H1 (cell line): Measurements from ENCODE around the gene MCUB. TPM values are rescaled to one million over a fixed set of nuclear protein-coding genes. Genes with fewer than 3 reads are reported as not detected.

Experiments used
- CTCF ChIA-PET: fragments of 300-600 bp; sonication (Branson Sonifier 250); formaldehyde crosslinking; loops from one replicate; lab custom pipeline; 2021; ENCODE audit not compliant: partially characterized antibody; lab: Charles Lee
- POLR2A ChIA-PET: fragments of 300-600 bp; sonication (Branson Sonifier 250); formaldehyde crosslinking; loops from one replicate; lab custom pipeline; 2021; ENCODE audit warnings: inconsistent platforms; ENCODE audit not compliant: partially characterized antibody; lab: Charles Lee
- DNase-seq, 2 experiments: peaks; one replicate each; pipeline versions ENCODE4 v3.0.0 to v3.0.0-alpha.2; 2010 to 2022; ENCODE audit warnings: low spot score in 2 of 2, low read depth in 1 of 2, mixed read lengths in 1 of 2
- FAIRE-seq: peaks from 2 replicates; lab custom pipeline; 2011; peaks lifted over from hg19 to GRCh38; lab: Jason Lieb, UNC
- H2AFZ ChIP-seq: 2 replicates; pipeline ENCODE4 v1.8.1; 2012; ENCODE audit warnings: low read length, inconsistent platforms
- H2AK5ac ChIP-seq: 2 replicates; pipeline ENCODE4 v1.6.1; 2013; ENCODE audit warnings: low read depth, low read length
- H2BK120ac ChIP-seq: replicated peaks from 2 replicates; pipeline ENCODE3; 2013; ENCODE audit warnings: low read depth, low read length, inconsistent platforms
- H2BK12ac ChIP-seq: 2 replicates; pipeline ENCODE4 v1.6.1; 2013; ENCODE audit warnings: low read depth, low read length
- H2BK15ac ChIP-seq: 2 replicates; pipeline ENCODE4 v1.6.1; 2013; ENCODE audit warnings: low read length
- H2BK20ac ChIP-seq: 2 replicates; pipeline ENCODE4 v1.6.1; 2013; ENCODE audit warnings: low read length
- H2BK5ac ChIP-seq: 2 replicates; pipeline ENCODE4 v1.6.1; 2013; ENCODE audit warnings: low read depth, low read length
- H3K14ac ChIP-seq: 2 replicates; pipeline ENCODE4 v1.6.1; 2013; ENCODE audit warnings: inconsistent platforms; ENCODE audit not compliant: insufficient read length
- H3K18ac ChIP-seq: 2 replicates; pipeline ENCODE4 v1.6.1; 2013; ENCODE audit warnings: low read length; ENCODE audit errors: extremely low read depth
- H3K23ac ChIP-seq: 2 replicates; pipeline ENCODE4 v1.6.1; 2013; ENCODE audit warnings: inconsistent platforms; ENCODE audit not compliant: insufficient read length
- H3K23me2 ChIP-seq: 2 replicates; pipeline ENCODE4 v1.6.1; 2013; ENCODE audit warnings: low read depth, low read length
- H3K27ac ChIP-seq: 2 replicates; pipeline ENCODE4 v1.6.1; 2011; ENCODE audit warnings: low read depth, low read length, inconsistent platforms
- H3K27me3 ChIP-seq, 4 experiments: replicated peaks in 1 of 4; 1 replicate in 1 of 4; 2 replicates in 3 of 4; pipeline versions ENCODE4 v1.6.1 to v1.8.1; 2011 to 2013; ENCODE audit warnings: low read length in 3 of 4, mild to moderate bottlenecking in 3 of 4, inconsistent platforms in 2 of 4, mixed read lengths in 2 of 4, moderate library complexity in 1 of 4; ENCODE audit not compliant: control insufficient read depth in 3 of 4, insufficient read depth in 3 of 4; ENCODE audit errors: extremely low read depth in 1 of 4
- H3K36me3 ChIP-seq, 4 experiments: 2 replicates each; pipeline versions ENCODE4 v1.6.1 to v1.8.1; 2011 to 2013; ENCODE audit warnings: mild to moderate bottlenecking in 4 of 4, low read length in 3 of 4, moderate library complexity in 2 of 4, control low read depth in 1 of 4, inconsistent platforms in 1 of 4; ENCODE audit not compliant: insufficient read depth in 4 of 4, control insufficient read depth in 2 of 4
- H3K4ac ChIP-seq: replicated peaks from 2 replicates; pipeline ENCODE3; 2013; ENCODE audit warnings: low read length, low read depth, mixed read lengths, inconsistent platforms; ENCODE audit not compliant: insufficient read length
- H3K4me1 ChIP-seq, 4 experiments: replicated peaks in 1 of 4; 1 replicate in 1 of 4; 2 replicates in 3 of 4; pipeline versions ENCODE4 v1.6.1 to v1.8.1; 2011 to 2013; ENCODE audit warnings: low read length in 3 of 4, inconsistent platforms in 2 of 4, mixed read lengths in 1 of 4; ENCODE audit not compliant: insufficient read depth in 4 of 4, control insufficient read depth in 3 of 4
- H3K4me2 ChIP-seq, 2 experiments: 2 replicates each; pipeline versions ENCODE4 v1.6.1 to v1.8.1; 2011 to 2013; ENCODE audit warnings: low read depth in 2 of 2, low read length in 2 of 2, control low read depth in 1 of 2, inconsistent platforms in 1 of 2, mild to moderate bottlenecking in 1 of 2; ENCODE audit not compliant: insufficient read depth in 1 of 2
- H3K4me3 ChIP-seq, 4 experiments: fragments of 200-600, 300-600 bp in 1 of 4; sonication (generic), shearing (Covaris generic), sonication (Bioruptor Twin) in 1 of 4; 2 replicates each; pipeline versions ENCODE4 v1.5.1 to v1.8.1; 2011 to 2016; ENCODE audit warnings: low read length in 4 of 4, low read depth in 3 of 4, control low read depth in 2 of 4, inconsistent platforms in 2 of 4, mild to moderate bottlenecking in 2 of 4, mixed read lengths in 1 of 4, moderate library complexity in 1 of 4; ENCODE audit not compliant: insufficient read depth in 2 of 4; ENCODE audit errors: extremely low read depth in 1 of 4
- H3K56ac ChIP-seq: replicated peaks from 2 replicates; pipeline ENCODE3; 2013; ENCODE audit warnings: low read depth, mild to moderate bottlenecking, mixed read lengths, low read length, inconsistent platforms; ENCODE audit not compliant: insufficient read length
- H3K79me1 ChIP-seq: 2 replicates; pipeline ENCODE4 v1.6.1; 2013; ENCODE audit warnings: low read depth, low read length, control low read depth
- H3K79me2 ChIP-seq, 2 experiments: 2 replicates each; pipeline versions ENCODE4 v1.6.1 to v1.8.1; 2012 to 2013; ENCODE audit warnings: low read length in 2 of 2, mild to moderate bottlenecking in 2 of 2, inconsistent platforms in 1 of 2; ENCODE audit not compliant: insufficient read depth in 2 of 2, control insufficient read depth in 1 of 2
- H3K9ac ChIP-seq, 4 experiments: replicated peaks in 1 of 4; 1 replicate in 1 of 4; 2 replicates in 3 of 4; pipeline versions ENCODE4 v1.6.1 to v1.8.1; 2011 to 2013; ENCODE audit warnings: low read depth in 3 of 4, low read length in 3 of 4, control low read depth in 2 of 4, mild to moderate bottlenecking in 2 of 4, moderate library complexity in 2 of 4, inconsistent platforms in 1 of 4; ENCODE audit errors: extremely low read depth in 1 of 4
- H3K9me3 ChIP-seq, 2 experiments: 2 replicates each; pipeline versions ENCODE4 v1.6.1 to v1.8.1; 2012 to 2013; ENCODE audit warnings: mild to moderate bottlenecking in 2 of 2, moderate library complexity in 2 of 2, control low read depth in 1 of 2, inconsistent platforms in 1 of 2, low read depth in 1 of 2, low read length in 1 of 2, mixed read lengths in 1 of 2; ENCODE audit not compliant: insufficient read depth in 2 of 2
- H4K20me1 ChIP-seq, 2 experiments: replicated peaks in 1 of 2; 2 replicates each; pipeline versions ENCODE3 to v1.8.1; 2011 to 2013; ENCODE audit warnings: inconsistent platforms in 2 of 2, low read length in 2 of 2, mild to moderate bottlenecking in 1 of 2; ENCODE audit not compliant: insufficient read depth in 2 of 2, control insufficient read depth in 1 of 2
- H4K5ac ChIP-seq: 2 replicates; pipeline ENCODE4 v1.6.1; 2013; ENCODE audit warnings: low read length, low read depth, mixed read lengths, inconsistent platforms; ENCODE audit not compliant: insufficient read length
- H4K8ac ChIP-seq: 2 replicates; pipeline ENCODE4 v1.8.0; 2013; ENCODE audit warnings: mild to moderate bottlenecking, moderate library complexity, low read length, inconsistent platforms; ENCODE audit not compliant: insufficient read depth; ENCODE audit errors: extremely low read depth
- H4K91ac ChIP-seq: replicated peaks from 2 replicates; pipeline ENCODE3; 2013; ENCODE audit warnings: low read length, mixed read lengths, inconsistent platforms; ENCODE audit not compliant: insufficient read length
- CEBPB ChIP-seq: IDR thresholded peaks from 2 replicates; pipeline ENCODE4 v1.6.1; 2012; ENCODE audit warnings: low read depth, low read length
- CREB1 ChIP-seq: IDR thresholded peaks from 2 replicates; pipeline ENCODE4 v1.6.1; 2012; ENCODE audit warnings: inconsistent platforms
- CTBP2 ChIP-seq: IDR thresholded peaks from 2 replicates; pipeline ENCODE4 v1.7.0; 2011; ENCODE audit warnings: borderline replicate concordance, mild to moderate bottlenecking, moderate library complexity, mixed read lengths, low read length; ENCODE audit not compliant: insufficient read depth, insufficient read length
- PHF8 ChIP-seq: fragments of 200-600 bp; sonication (generic); conservative IDR thresholded peaks from 2 replicates; pipeline ENCODE4 v1.7.1; 2012; ENCODE audit warnings: low read depth, mild to moderate bottlenecking, inconsistent platforms, low read length, moderate library complexity
- POLR2AphosphoS5 ChIP-seq: IDR thresholded peaks from 2 replicates; pipeline ENCODE4 v1.6.1; 2011; ENCODE audit warnings: low read depth, low read length
- RAD21 ChIP-seq, 2 experiments: IDR thresholded peaks in 1 of 2; conservative IDR thresholded peaks in 1 of 2; 2 replicates each; pipeline ENCODE4 v1.6.1; 2011; ENCODE audit warnings: low read depth in 2 of 2, low read length in 2 of 2, improper control_type of control experiment in 1 of 2, inconsistent platforms in 1 of 2, mild to moderate bottlenecking in 1 of 2, moderate library complexity in 1 of 2
- SIX5 ChIP-seq: IDR thresholded peaks from 2 replicates; pipeline ENCODE4 v1.6.1; 2011; ENCODE audit warnings: mild to moderate bottlenecking, low read depth, low read length
- WGBS, 2 experiments: shearing (Covaris generic) in 1 of 2; methylation state at CpG; one replicate each; pipeline versions ENCODE4 v1.1.6 to v1.1.7; 2013 to 2015; ENCODE audit warnings: low lambda C conversion rate in 2 of 2, mixed read lengths in 2 of 2, inconsistent platforms in 1 of 2, low coverage in 1 of 2, missing lambda C conversion rate in 1 of 2; ENCODE audit not compliant: insufficient replicate concordance in 2 of 2, insufficient coverage in 1 of 2, insufficient read length in 1 of 2; ENCODE audit errors: extremely low coverage in 1 of 2, missing lambda C conversion rate in 1 of 2; 5-methylcytosine and 5-hydroxymethylcytosine counted together
- polyA plus RNA-seq, 7 experiments: library from polyadenylated mRNA; depleted of rRNA in 3 of 7; stranded (reverse) in 5 of 7; unstranded in 2 of 7; fragments of >200 nt in 5 of 7; fragments of 200-250 nt in 2 of 7; gene quantifications; 1 replicate in 5 of 7; 2 replicates in 1 of 7; 4 replicates in 1 of 7; pipeline versions ENCODE4 v1.2.1 to v1.2.3, GENCODE V29; 2011 to 2013; ENCODE audit warnings: missing spikeins in 2 of 7, mixed read lengths in 2 of 7
- total RNA-seq: library from RNA; stranded (reverse); fragmentation: NEBNext Ultra II Directional; extraction: Animal tissue kit (Norgen Biotek cat#: 25700); gene quantifications from 2 replicates; pipeline ENCODE4 v1.2.1, GENCODE V29; 2021
- TF ChIP-seq, protein P1 (sequence below): IDR thresholded peaks from 2 replicates; pipeline ENCODE4 v1.6.1; 2011; ENCODE audit warnings: low read length, improper control_type of control experiment

The MCUB gene
- total and polyA plus RNA-seq, 2 of the 8 experiments (the other 6 are each of a cell fraction or from before 2014, with no cell fraction given), result 15.2 to 19.4 TPM

GRCh38 chr4:109735566-109736365, 175.7 kb downstream of the MCUB start:
- H2BK15ac ChIP-seq, result no peak overlapping the region

More at GRCh38 chr4:109735566-109736365, 175.7 kb downstream of the MCUB start:
- no peak overlapping the region for H2AFZ ChIP-seq
- no peak overlapping the region for H2BK12ac ChIP-seq
- no peaks in the 10 kb centered on the region for H3K36me3 ChIP-seq
- H3K9me3 ChIP-seq, result no peaks in the 10 kb centered on the region
- no peaks in the 10 kb centered on the region for H3K79me2 ChIP-seq
- H3K79me1 ChIP-seq, result no peaks in the 10 kb centered on the region
- H3K27ac ChIP-seq, result no peak overlapping the region
- DNase-seq (no peak), FAIRE-seq (no peak)
- H4K8ac ChIP-seq, result no peak overlapping the region
- no peak overlapping the region for H2AK5ac ChIP-seq
- H3K23ac ChIP-seq, result no peak overlapping the region
- H2BK120ac ChIP-seq, result no peak overlapping the region
- no peak overlapping the region for H3K9ac ChIP-seq
- no peak overlapping the region for H3K4ac ChIP-seq
- no peak overlapping the region for H3K56ac ChIP-seq
- POLR2A ChIA-PET, result no interaction called here
- H2BK5ac ChIP-seq, result no peak overlapping the region
- CTCF ChIA-PET, result interaction anchor here (0.6 to 0.8 kb wide), 2 partner anchors 44 to 74 kb away, joined by 3 to 4 read pairs; no protein-coding TSS in a partner anchor
- no peak overlapping the region for H2BK20ac ChIP-seq
- H3K27me3 ChIP-seq, result no peaks in the 10 kb centered on the region
- H3K4me1 ChIP-seq, result no peaks in the 10 kb centered on the region
- H3K14ac ChIP-seq, result no peak overlapping the region
- no peak overlapping the region for H3K18ac ChIP-seq
- H4K5ac ChIP-seq, result no peak overlapping the region
- WGBS, 2 experiments, result 95% methylated on average over 7 of the region's 7 CpGs; no CpG with 5 or more reads in 1 of the 2 experiments
- no peak overlapping the region for H4K91ac ChIP-seq
- H3K23me2 ChIP-seq, result no peaks in the 10 kb centered on the region; the same call in 1 of the 2 replicates
- H4K20me1 ChIP-seq, result no peaks in the 10 kb centered on the region
- no peak for TF ChIP-seq POLR2AphosphoS5
- TF ChIP-seq CEBPB, result no peak
- TF ChIP-seq CREB1, result no peak
- TF ChIP-seq, protein P1, sequence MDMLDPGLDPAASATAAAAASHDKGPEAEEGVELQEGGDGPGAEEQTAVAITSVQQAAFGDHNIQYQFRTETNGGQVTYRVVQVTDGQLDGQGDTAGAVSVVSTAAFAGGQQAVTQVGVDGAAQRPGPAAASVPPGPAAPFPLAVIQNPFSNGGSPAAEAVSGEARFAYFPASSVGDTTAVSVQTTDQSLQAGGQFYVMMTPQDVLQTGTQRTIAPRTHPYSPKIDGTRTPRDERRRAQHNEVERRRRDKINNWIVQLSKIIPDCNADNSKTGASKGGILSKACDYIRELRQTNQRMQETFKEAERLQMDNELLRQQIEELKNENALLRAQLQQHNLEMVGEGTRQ, result no peak
- no peak for TF ChIP-seq CTBP2
- TF ChIP-seq RAD21 (IDR thresholded peaks at IDR 0.05 in 1 of 2, conservative IDR thresholded peaks at IDR 0.05 in 1 of 2; ENCODE audit: low read depth in 2 of 2, low read length in 2 of 2), result no peak
- TF ChIP-seq PHF8, result no peak
- no peak for TF ChIP-seq SIX5
- TF ChIP-seq, all 59 proteins: peak for 0
- Histone ChIP-seq H3K4me3 (no peak overlapping the region), H3K4me2 (no peak overlapping the region)
